ENCODE results near the gene IL11.

Gene IL11

DNA sequence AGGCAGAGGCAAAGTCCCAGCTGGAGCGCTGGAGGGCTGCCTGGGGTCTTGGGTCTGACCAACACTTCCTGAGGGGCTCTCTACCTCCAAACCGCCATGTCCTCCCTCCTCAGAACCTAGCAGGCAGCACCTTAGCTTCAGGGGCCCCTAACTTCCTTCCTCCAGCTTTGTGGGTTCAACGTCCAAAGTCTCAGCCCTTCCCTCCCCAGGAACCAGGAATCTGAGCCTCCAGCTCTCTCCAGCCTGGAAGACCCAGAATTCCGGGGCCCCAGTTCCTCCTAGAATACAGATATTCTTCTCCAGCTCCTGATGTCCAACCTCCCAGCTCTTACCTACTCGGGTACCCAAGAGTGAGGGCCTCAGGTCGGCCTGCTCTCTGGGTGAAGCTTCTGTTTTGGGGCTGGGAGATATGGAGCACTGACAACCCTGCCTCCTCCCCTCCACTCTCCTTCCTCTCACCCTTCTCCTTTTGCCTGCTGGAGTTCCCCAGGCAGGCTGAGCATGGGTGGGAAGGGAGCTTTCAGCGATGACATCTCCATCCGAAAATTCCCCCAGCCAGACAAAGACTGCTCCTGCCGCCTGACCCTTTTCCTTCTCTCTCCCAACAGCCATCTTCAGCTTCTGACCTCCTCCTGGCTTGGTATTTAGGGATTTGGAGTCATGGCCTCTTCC, 48.7 kb downstream of the IL11 start:
- DNase-seq, result peak; percentile 88 to 90 (median 90)

- no peak for DNase-seq
These were observed 49.3 kb downstream of the IL11 start for GRCh38 chr19:55320844-55321419.

DNA sequence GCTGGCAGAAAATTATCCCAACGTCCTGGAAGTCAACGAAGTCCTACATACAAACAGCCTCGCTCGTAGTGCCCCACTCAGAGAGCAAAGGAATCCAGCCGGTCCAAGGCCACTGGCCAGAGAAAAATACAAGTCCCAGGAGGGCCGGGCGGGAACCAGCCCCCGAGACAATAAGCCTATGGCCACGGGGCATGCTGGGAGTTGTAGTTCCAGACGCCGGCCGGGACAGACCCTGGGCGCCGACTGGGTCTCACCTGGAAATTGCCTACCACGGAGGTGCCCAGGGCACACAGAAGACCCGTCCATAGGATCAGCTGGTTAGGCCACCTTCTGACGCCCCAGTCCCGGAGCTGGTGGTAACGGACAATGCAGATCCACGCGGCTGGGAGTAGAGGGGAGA, 50.5 kb downstream of the IL11 start:
- DNase-seq, result no peak

GRCh38 chr19:55316646-55317045, 53.6 kb downstream of the IL11 start:
- DNase-seq, result no peak

DNA sequence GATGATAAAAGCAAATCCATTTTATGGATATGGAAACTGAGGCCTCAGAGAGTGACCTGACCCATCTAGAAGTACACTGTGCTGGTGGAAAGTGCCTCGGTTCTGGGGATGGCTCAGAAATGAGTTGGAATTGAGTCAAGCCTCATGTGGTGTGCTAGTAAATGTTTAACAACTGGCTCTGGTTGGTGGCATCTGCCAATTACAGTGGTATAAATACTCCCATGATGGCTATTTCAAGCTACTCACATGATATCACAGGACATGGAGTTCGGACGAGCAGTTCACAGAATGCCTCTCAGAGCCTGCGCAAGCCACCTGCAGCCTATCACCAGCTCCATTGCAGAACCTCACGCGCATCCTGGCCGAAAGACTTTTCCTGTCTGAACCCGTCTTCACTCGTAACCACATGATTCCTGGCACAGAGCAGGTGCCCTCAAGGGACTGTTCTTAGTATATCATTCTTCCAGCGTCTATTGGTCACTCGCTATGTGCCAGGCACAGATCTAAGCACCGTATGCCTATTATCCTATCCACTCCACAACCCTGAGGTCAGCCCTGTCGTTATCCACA, 54.2 kb downstream of the IL11 start:
- no peak for DNase-seq

GRCh38 chr19:55314396-55314795, 55.9 kb downstream of the IL11 start:
- no peak for DNase-seq
